HG02840 (cell line): Measurements from ENCODE around the gene LSM3.

Experiments
- ATAC-seq: cut with Tn5 transposase; IDR thresholded peaks from one replicate; pipeline ENCODE4 v1.9.1; 2021; ENCODE audit warnings: mild to moderate bottlenecking, moderate library complexity, moderate number of reproducible peaks; ENCODE audit not compliant: unreplicated experiment, low FRiP score

Gene LSM3

DNA sequence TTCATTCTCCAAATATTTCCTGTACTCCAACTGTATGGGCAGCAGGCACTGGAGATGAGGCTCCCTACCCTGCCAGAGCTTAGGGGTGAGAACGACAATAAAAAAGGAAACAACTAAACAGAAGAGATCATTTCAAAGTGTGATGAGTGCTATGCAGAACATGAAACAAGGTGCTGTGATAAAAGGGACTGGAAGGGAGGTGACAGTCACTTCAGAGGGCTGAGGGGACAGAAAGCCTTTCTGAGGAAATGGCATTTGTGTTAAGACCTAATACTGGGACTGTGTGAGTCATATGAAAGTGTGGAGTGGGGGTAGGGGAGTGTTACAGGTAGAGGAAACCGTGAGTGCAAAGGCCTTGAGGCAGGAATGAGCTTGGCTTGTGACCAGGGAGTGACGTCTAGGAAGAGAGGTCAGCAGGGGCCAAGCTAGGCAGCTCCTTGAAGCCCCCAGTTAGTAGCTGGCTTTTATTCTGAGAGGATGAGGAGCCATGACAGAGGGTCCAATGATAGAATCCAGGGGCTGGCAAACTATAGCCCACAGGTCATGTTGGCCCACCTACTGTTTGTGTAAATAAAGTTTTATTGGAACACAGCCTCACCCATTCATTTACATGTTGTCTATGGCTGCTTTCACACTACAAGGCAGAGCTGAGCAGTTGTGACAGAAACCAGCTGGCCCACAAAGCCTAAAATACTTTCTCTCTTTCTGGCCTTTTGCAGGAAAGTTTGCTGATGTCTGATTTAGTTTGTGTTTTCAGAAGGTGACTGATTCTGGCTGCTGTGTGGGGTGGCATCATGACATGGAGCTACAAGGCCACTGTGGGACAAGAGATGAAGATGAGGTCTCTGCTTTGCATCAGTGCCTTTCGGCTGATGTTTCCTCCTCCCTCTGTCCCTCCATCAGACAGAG is 56.6 kb downstream of the LSM3 start:
- no peak for ATAC-seq

DNA sequence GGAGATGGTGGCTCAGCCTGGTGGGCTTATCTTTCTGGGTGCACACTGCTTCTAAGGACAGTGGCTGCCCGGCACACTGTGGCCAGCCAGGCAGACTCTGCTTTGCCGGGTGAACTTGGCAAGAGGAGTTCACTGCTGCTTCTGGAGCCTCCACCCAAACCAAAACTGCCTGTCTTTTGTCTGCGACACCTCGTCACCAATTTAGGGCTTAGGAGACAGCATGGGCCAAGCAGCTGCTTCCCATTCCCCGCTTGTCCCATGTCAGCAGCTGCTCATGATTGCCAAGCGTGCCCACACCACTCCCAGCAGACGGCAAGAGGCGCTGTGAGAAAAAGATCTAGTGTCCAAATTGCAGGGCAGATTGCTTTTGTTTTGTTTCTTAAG is 57.3 kb downstream of the LSM3 start:
- ATAC-seq = no peak

- ATAC-seq = no peak
Measured at GRCh38 chr3:14236902-14237301, 58.3 kb downstream of the LSM3 start.

GRCh38 chr3:14237457-14237856 is 58.8 kb downstream of the LSM3 start:
- no peak for ATAC-seq

GRCh38 chr3:14238356-14238755 is 59.7 kb downstream of the LSM3 start:
- ATAC-seq = no peak

GRCh38 chr3:14238930-14239329 is 60.3 kb downstream of the LSM3 start:
- ATAC-seq = no peak

DNA sequence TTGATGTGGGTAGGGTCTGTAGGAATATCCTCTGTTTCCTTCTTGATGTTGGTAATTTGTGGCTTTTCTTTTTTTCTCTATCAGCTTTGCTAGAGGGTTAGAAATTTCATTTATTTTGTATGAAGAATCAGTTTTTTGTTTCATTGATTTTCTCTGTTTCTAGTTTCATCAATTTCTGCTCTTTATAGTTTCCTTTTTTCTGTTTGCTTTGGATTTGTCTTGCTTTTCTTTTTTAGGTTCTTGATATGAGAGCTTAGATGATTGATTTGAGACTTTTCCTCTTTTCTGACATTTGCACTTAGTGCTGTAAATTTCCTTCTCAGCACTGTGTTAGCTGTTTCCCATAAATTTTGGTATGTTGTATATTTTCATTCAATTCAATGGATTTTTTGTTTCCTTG is 61.3 kb downstream of the LSM3 start:
- ATAC-seq = no peak

DNA sequence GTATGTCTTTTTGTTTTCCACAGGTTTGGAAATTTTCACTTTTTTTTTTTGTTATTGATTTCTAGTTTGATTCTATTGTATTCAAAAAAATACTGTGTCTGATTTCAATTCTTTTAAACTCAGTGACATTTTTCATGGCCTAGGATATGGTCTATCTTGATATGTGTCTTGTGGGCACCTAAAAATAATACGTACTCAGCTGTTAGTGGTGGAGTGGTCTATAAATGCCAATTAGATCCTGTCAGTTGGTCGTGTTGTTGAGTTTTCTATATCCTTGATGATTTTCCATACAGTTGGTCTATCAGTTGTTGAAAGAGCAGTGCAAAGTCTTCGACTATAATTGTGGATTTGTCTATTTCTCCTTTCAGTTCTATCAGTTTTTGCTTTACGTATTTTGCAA is 61.7 kb downstream of the LSM3 start:
- ATAC-seq = no peak

DNA sequence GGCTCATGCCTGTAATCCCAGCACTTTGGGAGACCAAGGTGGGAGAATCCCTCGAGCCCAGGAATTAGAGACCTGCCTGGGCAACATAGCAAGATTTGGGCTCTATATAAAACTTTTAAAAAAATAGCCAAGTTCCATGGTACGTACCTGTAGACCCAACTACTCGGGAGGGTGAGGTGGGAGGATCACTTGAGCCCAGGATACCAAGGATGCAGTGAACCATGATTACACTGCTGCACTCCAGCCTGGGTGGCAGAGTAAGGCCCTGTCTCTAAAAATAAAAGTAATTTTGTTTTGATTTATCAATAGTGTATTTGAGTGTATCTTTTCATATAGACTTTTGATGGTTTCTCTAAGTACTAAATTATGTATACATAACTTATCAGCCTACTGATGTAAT is 63.1 kb downstream of the LSM3 start:
- ATAC-seq = no peak

- no peak for ATAC-seq
Measured at GRCh38 chr3:14242490-14243311, 64.1 kb downstream of the LSM3 start.

DNA sequence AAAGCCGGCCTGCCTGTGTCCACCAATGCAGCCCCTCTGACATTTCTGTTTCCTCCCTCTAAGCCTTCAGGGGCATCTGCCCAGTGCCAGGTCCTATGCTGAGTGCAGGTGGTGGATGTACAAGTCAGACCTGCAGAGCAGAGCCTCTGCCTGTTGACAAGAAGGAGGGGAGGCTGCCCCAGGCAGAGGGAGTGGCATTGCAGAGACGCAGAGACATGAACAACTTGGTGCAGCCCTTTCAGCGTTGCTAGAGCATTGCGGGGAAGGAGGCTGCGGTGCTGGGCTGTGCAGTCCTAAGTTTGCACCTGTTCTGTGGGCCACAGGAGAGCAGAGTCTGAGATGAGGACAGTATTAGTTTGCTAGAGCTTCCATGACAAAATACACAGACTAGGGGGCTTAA is 65.2 kb downstream of the LSM3 start:
- no peak for ATAC-seq

- ATAC-seq = no peak
Measured at GRCh38 chr3:14244521-14245247, 66.1 kb downstream of the LSM3 start.

DNA sequence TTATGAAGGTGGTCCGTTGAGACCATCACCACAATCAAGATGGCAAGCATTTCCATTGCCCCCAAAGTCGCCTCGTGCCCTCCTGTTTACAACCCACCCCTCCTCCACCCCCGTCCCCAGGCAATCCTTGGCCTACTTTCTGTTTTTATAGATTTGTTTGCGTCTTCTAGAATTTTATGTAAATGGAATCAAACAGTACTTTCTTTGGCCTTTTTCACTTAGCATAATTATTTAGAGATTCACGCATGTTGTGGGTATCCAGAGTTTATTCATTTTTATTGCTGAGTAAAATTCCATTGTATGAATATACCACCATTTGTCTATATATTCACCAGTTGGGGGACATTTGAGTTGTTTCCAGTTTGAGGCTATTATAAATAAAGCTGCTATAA is 66.6 kb downstream of the LSM3 start:
- no peak for ATAC-seq

DNA sequence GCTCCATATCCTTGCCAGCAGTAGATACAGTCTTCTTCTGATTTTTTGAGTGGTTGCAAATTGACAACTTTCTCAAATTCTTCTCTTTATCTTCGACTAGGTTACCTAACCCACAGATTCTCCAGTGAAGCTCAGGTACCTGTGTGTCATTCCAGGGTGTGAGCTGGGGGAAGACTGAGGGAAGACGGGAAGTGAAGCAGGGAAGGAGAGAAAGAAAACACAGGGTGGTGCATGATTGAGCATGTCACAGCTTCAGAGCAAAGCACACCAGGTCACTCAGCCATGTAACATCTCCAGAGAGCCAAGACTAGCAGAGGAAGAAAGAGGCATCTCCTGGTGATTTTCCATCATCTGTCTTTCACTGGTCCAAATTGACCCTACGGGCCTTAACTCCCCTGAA is 67.2 kb downstream of the LSM3 start:
- ATAC-seq = no peak

GRCh38 chr3:14246414-14246813 is 67.8 kb downstream of the LSM3 start:
- ATAC-seq = no peak

DNA sequence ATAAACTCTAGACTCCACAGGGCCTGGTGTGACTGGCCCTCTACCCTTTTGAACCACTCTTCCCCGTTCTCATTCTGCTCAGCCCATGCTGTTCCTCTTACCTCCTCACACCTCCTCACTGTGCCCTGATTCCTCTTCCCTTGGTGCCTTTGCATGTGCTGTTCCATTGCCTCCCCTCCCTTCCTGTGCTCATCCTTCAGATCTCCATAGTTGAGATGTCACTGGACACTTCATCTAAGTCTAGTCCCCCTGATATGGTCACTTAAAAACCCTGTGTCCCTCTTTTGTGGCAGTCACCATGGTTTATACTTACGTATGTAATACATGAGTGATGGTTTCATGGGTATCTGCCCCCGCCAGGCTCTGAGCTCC is 69.8 kb downstream of the LSM3 start:
- no peak for ATAC-seq

DNA sequence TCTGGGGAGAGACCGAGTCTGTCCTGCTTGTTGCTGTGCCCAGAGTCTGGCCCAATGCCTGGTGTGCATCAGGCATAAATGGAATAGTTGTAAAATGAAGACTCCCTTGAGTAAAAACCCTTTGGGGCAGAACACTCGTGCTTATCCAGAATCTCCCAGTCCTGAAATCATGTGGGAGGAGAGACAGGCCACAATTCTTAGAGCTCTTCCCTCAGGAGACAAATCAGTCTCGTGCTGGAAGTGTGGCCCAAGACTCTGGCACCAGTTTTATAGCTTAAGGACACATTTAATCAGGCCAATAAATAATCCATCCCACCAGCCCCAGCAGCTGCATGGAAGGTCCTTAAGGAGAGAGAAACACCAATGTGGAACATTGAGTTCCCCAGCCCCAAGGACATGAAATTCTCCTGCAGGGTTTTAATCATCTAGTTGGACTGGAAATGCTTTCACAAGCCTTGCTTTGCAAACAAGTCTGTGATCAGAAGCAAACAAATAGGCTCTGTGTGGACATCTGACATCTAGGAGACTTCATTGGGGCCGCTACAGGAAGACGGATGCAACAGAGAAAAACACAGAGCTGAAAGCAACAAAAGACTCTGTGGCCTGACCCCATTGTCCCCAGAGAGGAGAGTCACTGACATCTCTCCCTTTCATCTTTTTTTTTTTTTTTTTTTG is 70.4 kb downstream of the LSM3 start:
- no peak for ATAC-seq
